NCI-H2107 (cell line): Measurements from ENCODE around the gene UBFD1.
"Not testable (repeated sequence)": the region's sequence is repeated elsewhere in the genome, so short reads cannot be mapped to it uniquely, and the experiment has no call there.

Source experiments
- DNase-seq: peaks from one replicate; lab custom pipeline; 2025; lab: John Stamatoyannopoulos, UW

Gene UBFD1

GRCh38 chr16:23527961-23528643 lies 29.4 kb upstream of the UBFD1 start:
- DNase-seq: peak; percentile 33

GRCh38 chr16:23528644-23529310 lies 28.8 kb upstream of the UBFD1 start:
- DNase-seq: no peak

- no peak for DNase-seq
These were observed 27.5 kb upstream of the UBFD1 start for GRCh38 chr16:23530062-23530461.

GRCh38 chr16:23532448-23532847 lies 25.1 kb upstream of the UBFD1 start:
- DNase-seq: no peak

- no peak for DNase-seq
These were observed 22.4 kb upstream of the UBFD1 start for GRCh38 chr16:23534868-23535860.

- no peak for DNase-seq
These were observed 21.6 kb upstream of the UBFD1 start for GRCh38 chr16:23535901-23536300.

- no peak for DNase-seq
These were observed 20.1 kb upstream of the UBFD1 start for GRCh38 chr16:23537390-23537789.

- DNase-seq: no peak
These were observed 18.6 kb upstream of the UBFD1 start for GRCh38 chr16:23538919-23539278.

GRCh38 chr16:23539984-23540816 lies 17.3 kb upstream of the UBFD1 start:
- DNase-seq: no peak

GRCh38 chr16:23540817-23541178 lies 16.7 kb upstream of the UBFD1 start:
- not testable (repeated sequence) for DNase-seq

- DNase-seq: no peak
These were observed 13.1 kb upstream of the UBFD1 start for GRCh38 chr16:23544436-23544835.

GRCh38 chr16:23549938-23550337 lies 7.6 kb upstream of the UBFD1 start:
- no peak for DNase-seq

GRCh38 chr16:23552161-23552560 lies 5.4 kb upstream of the UBFD1 start:
- DNase-seq: no peak

- no peak for DNase-seq
These were observed 3.0 kb upstream of the UBFD1 start for GRCh38 chr16:23554536-23554935.

GRCh38 chr16:23557779-23558702 lies 514 bp downstream of the UBFD1 start:
- no peak for DNase-seq

- DNase-seq: no peak
These were observed 4.1 kb downstream of the UBFD1 start for GRCh38 chr16:23561586-23561985.

GRCh38 chr16:23562505-23562904 lies 5.0 kb downstream of the UBFD1 start:
- no peak for DNase-seq

- no peak for DNase-seq
These were observed 5.7 kb downstream of the UBFD1 start for GRCh38 chr16:23563186-23563585.

- no peak for DNase-seq
These were observed 7.2 kb downstream of the UBFD1 start for GRCh38 chr16:23564575-23565363.

GRCh38 chr16:23566724-23567123 lies 9.2 kb downstream of the UBFD1 start:
- DNase-seq: no peak
